Measurements from ENCODE around the gene FOXI1. TPM values are rescaled to one million over a fixed set of nuclear protein-coding genes. Genes with fewer than 3 reads are reported as not detected.

The FOXI1 gene
- total RNA-seq, 1 donor from 2014 or later: not detected

DNA sequence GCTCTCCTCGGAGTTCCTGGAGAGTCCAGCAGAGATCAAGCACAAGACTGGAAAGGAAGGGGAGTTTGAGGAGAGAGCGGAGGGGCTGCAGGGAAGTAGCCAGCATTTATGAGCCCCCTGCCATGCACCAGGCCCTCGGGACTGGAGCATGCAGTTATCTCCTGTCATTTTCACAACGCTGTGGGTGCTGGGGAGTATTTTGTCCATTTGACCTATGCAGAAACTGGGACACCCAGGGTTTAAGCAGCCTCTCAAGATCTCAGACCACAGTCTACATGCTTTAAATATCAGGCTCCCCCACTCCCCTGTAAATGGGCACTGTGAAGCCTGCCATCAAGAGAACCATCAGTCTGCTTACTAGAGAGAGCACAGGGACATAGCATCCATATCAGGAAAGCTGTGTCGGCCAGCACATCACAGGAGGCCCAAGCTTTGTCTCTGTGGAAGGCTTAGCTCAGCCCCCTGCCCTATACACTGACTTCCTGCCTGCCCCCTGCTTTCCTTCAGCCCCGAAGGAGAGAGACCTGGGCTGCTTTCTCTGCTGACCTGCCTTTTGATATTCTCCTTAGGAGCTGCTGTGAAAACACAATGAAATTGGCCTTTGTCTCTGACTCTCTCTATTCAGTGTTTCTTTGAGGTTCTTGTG, 7.3 kb downstream of the FOXI1 start:
- H3K4me3 ChIP-seq (ENCODE audit: low read depth, low read length): no peak overlapping the region
- no peak for DNase-seq (ENCODE audit: low read depth)
- TF ChIP-seq CTCF (conservative IDR thresholded peaks at IDR 0.05; ENCODE audit: low read depth, low read length): no peak

DNA sequence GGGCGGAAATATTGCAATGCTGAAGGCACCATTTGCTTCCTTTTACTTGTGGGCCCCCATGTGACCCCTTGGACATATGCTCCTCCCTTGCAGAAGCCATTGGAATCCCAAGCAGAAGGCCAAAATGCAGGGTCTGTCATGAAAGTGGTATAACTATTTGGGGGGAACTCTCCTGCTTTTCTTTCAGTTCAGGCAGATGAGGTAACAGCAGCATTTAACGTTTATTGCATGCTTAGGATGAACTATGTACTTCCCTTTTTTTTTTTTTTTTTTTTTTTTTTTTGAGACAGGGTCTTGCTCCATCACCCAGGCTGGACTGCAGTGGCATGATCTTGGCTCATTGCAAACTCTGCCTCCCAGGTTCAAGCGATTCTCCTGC, 7.8 kb downstream of the FOXI1 start:
- no peak overlapping the region for H3K4me3 ChIP-seq (ENCODE audit: low read depth, low read length)
- no peak for TF ChIP-seq CTCF (conservative IDR thresholded peaks at IDR 0.05; ENCODE audit: low read depth, low read length)
- DNase-seq (ENCODE audit: low read depth): no peak

DNA sequence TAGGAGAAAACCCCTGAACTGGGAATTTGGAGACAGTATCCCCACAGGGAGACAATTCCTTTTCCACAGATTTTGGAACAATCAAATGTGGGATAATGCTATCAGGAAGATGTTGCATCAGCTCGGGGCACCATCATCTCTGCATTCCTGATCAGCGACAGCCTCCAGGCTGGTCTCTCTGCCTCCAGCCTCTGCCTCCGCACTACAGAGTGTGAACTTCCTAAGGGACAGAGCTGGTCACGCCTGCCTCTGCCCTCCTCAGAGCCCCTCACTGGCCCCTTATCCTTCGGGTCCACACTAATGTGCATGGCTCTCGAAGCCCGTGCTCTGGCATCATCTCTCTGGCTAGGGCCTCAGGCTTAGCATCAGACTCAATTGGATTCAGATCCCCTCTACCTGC, 8.6 kb downstream of the FOXI1 start:
- TF ChIP-seq CTCF (conservative IDR thresholded peaks at IDR 0.05; ENCODE audit: low read depth, low read length): no peak
- DNase-seq (ENCODE audit: low read depth): no peak
- no peak overlapping the region for H3K4me3 ChIP-seq (ENCODE audit: low read depth, low read length)

DNA sequence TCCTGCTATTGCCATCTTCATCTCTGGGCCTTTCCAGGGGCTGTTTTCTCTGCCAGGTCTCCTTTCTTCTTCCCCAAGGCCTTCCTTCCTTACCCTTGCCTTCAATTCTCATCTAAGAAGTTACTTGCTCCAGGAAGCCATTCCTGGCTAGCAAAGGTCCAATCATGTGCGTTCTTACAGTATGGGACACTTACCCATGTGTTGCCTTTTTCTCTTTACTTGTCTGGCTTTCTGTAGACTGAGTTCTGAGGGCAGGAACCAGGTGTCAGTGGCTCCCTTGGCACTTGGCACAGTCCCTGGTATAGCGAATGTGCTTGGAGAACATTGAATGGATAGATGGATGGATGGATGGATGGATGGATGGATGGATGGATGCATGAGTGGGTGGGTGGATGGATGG, 10.2 kb downstream of the FOXI1 start:
- H3K4me3 ChIP-seq (ENCODE audit: low read depth, low read length): no peak overlapping the region
- TF ChIP-seq CTCF (conservative IDR thresholded peaks at IDR 0.05; ENCODE audit: low read depth, low read length): no peak
- DNase-seq (ENCODE audit: low read depth): no peak

DNA sequence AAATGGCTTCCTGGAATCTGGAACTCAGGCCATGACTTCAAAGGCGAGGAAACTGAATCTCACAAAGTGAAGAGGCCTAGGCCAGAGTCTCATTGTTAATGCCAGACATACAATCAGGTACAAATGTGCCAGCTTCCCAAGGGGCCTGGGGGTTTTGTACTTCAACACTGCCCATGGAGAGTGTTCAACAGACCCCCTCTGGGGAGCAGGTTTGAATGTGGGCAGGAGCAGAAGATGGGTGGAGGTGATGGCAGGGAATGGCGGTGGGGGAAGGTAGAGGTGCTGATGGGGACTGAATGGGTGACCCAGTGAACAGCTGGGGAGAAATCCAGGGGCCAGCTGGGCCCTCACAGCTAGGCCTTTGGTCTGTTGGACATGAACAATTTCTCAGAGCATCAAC, 12.0 kb downstream of the FOXI1 start:
- no peak for TF ChIP-seq CTCF (conservative IDR thresholded peaks at IDR 0.05; ENCODE audit: low read depth, low read length)
- DNase-seq (ENCODE audit: low read depth): no peak
- no peak overlapping the region for H3K4me3 ChIP-seq (ENCODE audit: low read depth, low read length)

DNA sequence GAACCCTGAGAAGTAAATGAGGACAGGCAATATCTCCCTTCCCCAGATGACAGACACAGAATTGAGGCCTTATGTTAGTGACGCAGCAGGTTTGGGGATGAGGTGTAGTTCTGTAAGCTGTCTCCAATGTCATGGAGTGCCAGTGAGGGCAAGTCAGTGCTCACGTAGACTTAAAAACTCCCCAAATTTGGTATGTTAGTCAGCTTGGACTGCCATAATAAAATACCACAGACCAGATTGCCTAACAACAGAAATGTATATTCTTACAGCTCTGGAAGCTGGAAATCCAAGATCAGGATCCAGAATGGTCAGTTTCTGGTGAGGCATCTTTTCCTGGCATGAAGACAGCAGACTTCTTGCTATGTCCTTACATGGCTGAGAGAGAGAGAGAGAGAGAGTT, 14.9 kb downstream of the FOXI1 start:
- TF ChIP-seq CTCF (conservative IDR thresholded peaks at IDR 0.05; ENCODE audit: low read depth, low read length): no peak
- no peak for DNase-seq (ENCODE audit: low read depth)
- H3K4me3 ChIP-seq (ENCODE audit: low read depth, low read length): no peak overlapping the region

- H3K4me3 ChIP-seq (ENCODE audit: low read depth, low read length): no peak overlapping the region
- DNase-seq (ENCODE audit: low read depth): peak; percentile 37
- no peak for TF ChIP-seq CTCF (conservative IDR thresholded peaks at IDR 0.05; ENCODE audit: low read depth, low read length)
Measured at GRCh38 chr5:170121321-170121720, 15.6 kb downstream of the FOXI1 start.
